CD4-positive, CD25-positive, alpha-beta regulatory T cell (primary cell): ENCODE data around the gene RPTOR. TPM values are rescaled to one million over a fixed set of nuclear protein-coding genes. Genes with fewer than 3 reads are reported as not detected.

Experiments used
- ATAC-seq, 2 donors: fragments of 150-1000 bp; cut with Tn5 transposase; one replicate each; pipeline ENCODE4 v1.10.0; 2021; ENCODE audit warnings: low read depth in 2 of 2, moderate number of reproducible peaks in 2 of 2, moderate library complexity in 1 of 2
- DNase-seq, 3 donors: peaks; one replicate each; pipeline versions ENCODE4 v3.0.0 to v3.0.0-alpha.2; 2012 to 2022; ENCODE audit warnings: mixed read lengths in 1 of 3
- H3K27ac ChIP-seq: one replicate; pipeline ENCODE4 v1.7.0; 2013; ENCODE audit warnings: mild to moderate bottlenecking, low read length; ENCODE audit not compliant: insufficient read depth, poor library complexity, severe bottlenecking
- H3K27me3 ChIP-seq: one replicate; pipeline ENCODE4 v1.7.0; 2013; ENCODE audit warnings: low read length; ENCODE audit not compliant: control insufficient read depth, insufficient read depth
- H3K36me3 ChIP-seq: one replicate; pipeline ENCODE4 v1.7.0; 2013; ENCODE audit warnings: mild to moderate bottlenecking, low read length, moderate library complexity; ENCODE audit not compliant: control insufficient read depth, insufficient read depth
- H3K4me1 ChIP-seq: 2 replicates; pipeline ENCODE4 v1.7.0; 2013; ENCODE audit warnings: mild to moderate bottlenecking, low read length; ENCODE audit not compliant: insufficient read depth, control insufficient read depth, poor library complexity, severe bottlenecking
- H3K4me3 ChIP-seq: one replicate; pipeline ENCODE4 v1.7.0; 2013; ENCODE audit warnings: low read depth, mild to moderate bottlenecking, low read length, moderate library complexity
- H3K9me3 ChIP-seq, 2 experiments: 1 replicate in 1 of 2; 2 replicates in 1 of 2; pipeline ENCODE4 v1.7.0; 2013; ENCODE audit warnings: low read length in 2 of 2, mild to moderate bottlenecking in 1 of 2, moderate library complexity in 1 of 2; ENCODE audit not compliant: control insufficient read depth in 2 of 2
- H3K27ac Mint-ChIP-seq, 3 donors: one replicate each; pipeline ENCODE4 v1.8.0; 2020 to 2022; ENCODE audit warnings: mild to moderate bottlenecking in 3 of 3, mixed read lengths in 3 of 3, moderate library complexity in 2 of 3
- H3K27me3 Mint-ChIP-seq: one replicate; pipeline ENCODE4 v1.8.0; 2022; ENCODE audit warnings: mild to moderate bottlenecking, mixed read lengths
- H3K36me3 Mint-ChIP-seq: one replicate; pipeline ENCODE4 v1.8.0; 2020; ENCODE audit warnings: mixed read lengths
- H3K4me1 Mint-ChIP-seq, 4 donors: one replicate each; pipeline ENCODE4 v1.8.0; 2020 to 2022; ENCODE audit warnings: mixed read lengths in 4 of 4, mild to moderate bottlenecking in 1 of 4
- H3K4me3 Mint-ChIP-seq, 4 donors: one replicate each; pipeline ENCODE4 v1.8.0; 2020 to 2022; ENCODE audit warnings: mild to moderate bottlenecking in 4 of 4, mixed read lengths in 4 of 4, moderate library complexity in 3 of 4
- H3K9me3 Mint-ChIP-seq, 7 donors: one replicate each; pipeline ENCODE4 v1.8.0; 2020 to 2022; ENCODE audit warnings: mixed read lengths in 7 of 7, mild to moderate bottlenecking in 3 of 7, moderate library complexity in 2 of 7
- polyA plus RNA-seq, 4 donors: library from polyadenylated mRNA; unstranded; fragments of 300-500 nt; fragmentation: Illumina TruSeq; gene quantifications; one replicate each; pipeline ENCODE4 v1.2.3, GENCODE V29; 2021
- total RNA-seq: library from RNA; stranded (reverse); gene quantifications from one replicate; pipeline ENCODE4 v1.2.3, GENCODE V29; 2022

The RPTOR gene
- total and polyA plus RNA-seq, 5 donors from 2014 or later = 4.7 to 70.1 (median 8.2) TPM

DNA sequence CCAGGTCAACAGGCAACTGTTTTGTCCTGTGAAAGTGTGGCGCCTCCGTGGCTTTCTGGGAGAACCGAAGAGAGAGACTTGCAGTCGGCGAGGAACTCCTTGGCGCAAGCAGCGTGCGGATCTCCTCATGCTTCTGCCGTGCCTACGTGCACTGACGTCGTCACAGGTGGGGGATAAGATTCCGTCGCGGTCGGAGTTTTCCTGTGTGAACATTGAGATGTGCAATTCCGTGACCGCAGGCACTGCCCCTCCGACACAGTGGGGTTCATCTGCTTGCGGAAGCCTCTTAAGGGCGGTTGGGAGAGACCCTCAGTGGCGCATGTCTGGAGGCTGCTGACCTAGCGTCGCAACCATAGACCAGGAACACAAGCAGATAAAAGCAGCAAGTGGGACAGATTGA, 234.7 kb downstream of the RPTOR start:
- H3K27ac Mint-ChIP-seq = peak overlapping the region in 1 of 3 donors; percentile 52
- ATAC-seq = no peak
- Histone ChIP-seq H3K27ac (no peak overlapping the region), H3K4me1 (peaks cover 38% of the 10 kb centered on the region), H3K36me3 (peaks cover 7% of the 10 kb centered on the region), H3K27me3 (no peaks in the 10 kb centered on the region), H3K9me3 (no peaks in the 10 kb centered on the region), H3K4me3 (no peak overlapping the region)
- no peaks in the 10 kb centered on the region for H3K9me3 Mint-ChIP-seq
- DNase-seq = no peak
- peaks cover 19 to 59% (median 46%) of the 10 kb centered on the region in 4 donors for H3K4me1 Mint-ChIP-seq
- no peak overlapping the region for H3K4me3 Mint-ChIP-seq
- H3K27me3 Mint-ChIP-seq = no peaks in the 10 kb centered on the region
- H3K36me3 Mint-ChIP-seq = peaks cover 26% of the 10 kb centered on the region

- H3K27ac ChIP-seq = no peak overlapping the region
- DNase-seq (no peak), ATAC-seq (no peak)
- Mint-ChIP-seq H3K4me1 (peaks cover 17 to 53% (median 41%) of the 10 kb centered on the region in 4 donors), H3K4me3 (no peak overlapping the region), H3K27ac (peak overlapping the region; percentile 58 to 86 (median 84)), H3K27me3 (no peaks in the 10 kb centered on the region), H3K9me3 (no peaks in the 10 kb centered on the region), H3K36me3 (peaks cover 24% of the 10 kb centered on the region)
- H3K27me3 ChIP-seq = no peaks in the 10 kb centered on the region
- H3K9me3 ChIP-seq = no peaks in the 10 kb centered on the region
- H3K4me3 ChIP-seq = no peak overlapping the region
- peaks cover 7% of the 10 kb centered on the region for H3K36me3 ChIP-seq
- peaks cover 38% of the 10 kb centered on the region for H3K4me1 ChIP-seq
These were observed 235.3 kb downstream of the RPTOR start for GRCh38 chr17:80779961-80780380.

DNA sequence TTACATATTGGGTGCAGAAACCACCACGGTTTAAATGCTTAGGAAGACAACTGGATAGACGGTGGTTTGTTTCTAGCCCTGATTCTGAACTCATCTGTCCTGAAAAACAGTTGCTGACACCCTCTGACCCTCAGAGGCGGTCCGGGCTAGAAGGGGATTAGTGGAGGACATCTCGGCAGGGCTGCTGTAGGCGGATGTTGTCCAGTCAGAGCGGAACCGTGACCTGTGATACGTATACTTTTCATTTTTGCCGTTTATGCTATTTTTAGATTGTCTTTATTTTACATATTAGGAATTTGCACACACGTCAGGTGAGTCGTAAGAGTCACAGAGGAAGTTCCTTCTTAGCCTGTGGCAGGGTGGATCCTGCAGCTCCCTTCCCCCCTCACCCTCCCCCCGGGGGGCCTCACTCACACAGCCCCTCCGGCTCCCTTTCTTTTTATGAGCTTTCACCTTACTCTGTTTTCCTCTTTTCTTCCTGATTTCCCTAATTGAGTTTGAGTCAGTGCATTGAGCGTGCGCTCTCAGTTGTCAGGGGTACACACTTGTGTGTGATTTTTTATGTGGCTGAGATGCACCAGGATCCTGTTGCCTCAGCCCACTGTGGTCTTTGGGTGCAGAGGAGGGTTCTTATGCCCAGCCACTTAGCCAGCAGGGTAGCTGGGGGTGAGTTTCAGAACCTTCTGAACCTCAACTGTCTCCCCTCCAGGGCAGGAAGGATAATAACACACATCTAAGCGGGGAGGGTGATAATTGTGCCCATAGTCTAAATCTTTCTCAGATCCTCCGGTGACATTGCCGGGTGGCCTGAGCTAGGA, 236.0 kb downstream of the RPTOR start:
- DNase-seq (peak in 1 of 3 donors; percentile 43), ATAC-seq (peak; percentile 44 to 52)
- no peaks in the 10 kb centered on the region for H3K27me3 ChIP-seq
- peaks cover 13 to 49% (median 37%) of the 10 kb centered on the region in 4 donors for H3K4me1 Mint-ChIP-seq
- peaks cover 38% of the 10 kb centered on the region for H3K4me1 ChIP-seq
- no peaks in the 10 kb centered on the region for H3K27me3 Mint-ChIP-seq
- H3K27ac Mint-ChIP-seq = peak overlapping the region; percentile 58 to 90 (median 84)
- H3K36me3 ChIP-seq = peaks cover 7% of the 10 kb centered on the region
- H3K9me3 ChIP-seq = no peaks in the 10 kb centered on the region
- peak overlapping the region; percentile 5 for H3K4me3 ChIP-seq
- H3K27ac ChIP-seq = no peak overlapping the region
- peak overlapping the region in 3 of 4 donors; percentile 10 to 67 (median 18) for H3K4me3 Mint-ChIP-seq
- no peaks in the 10 kb centered on the region for H3K9me3 Mint-ChIP-seq
- peaks cover 19% of the 10 kb centered on the region for H3K36me3 Mint-ChIP-seq

DNA sequence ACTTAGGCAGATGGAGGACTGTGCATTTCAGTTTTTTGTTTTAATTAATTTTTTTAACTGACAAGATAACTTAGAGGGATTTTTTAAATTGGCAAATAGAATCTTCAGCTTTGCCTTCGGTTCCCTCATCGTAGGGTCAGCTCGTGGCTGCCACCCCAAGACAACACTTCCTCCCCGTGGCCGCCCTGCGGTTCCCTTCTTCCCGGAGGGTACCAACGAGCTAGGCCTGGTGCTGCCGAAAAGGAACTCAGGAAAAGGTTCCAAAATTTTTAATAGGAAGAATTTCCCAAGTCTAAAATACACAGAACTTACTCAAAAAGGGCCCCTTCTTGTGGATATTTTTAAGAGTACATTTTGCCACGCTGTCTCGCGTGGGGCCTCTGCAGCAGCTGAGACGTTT, 236.6 kb downstream of the RPTOR start:
- peak overlapping the region; percentile 58 to 90 (median 79) for H3K27ac Mint-ChIP-seq
- Histone ChIP-seq H3K4me1 (peaks cover 38% of the 10 kb centered on the region), H3K27ac (no peak overlapping the region), H3K9me3 (no peaks in the 10 kb centered on the region), H3K27me3 (no peaks in the 10 kb centered on the region), H3K36me3 (peaks cover 7% of the 10 kb centered on the region), H3K4me3 (no peak overlapping the region)
- H3K9me3 Mint-ChIP-seq = no peaks in the 10 kb centered on the region
- H3K4me1 Mint-ChIP-seq = peaks cover 13 to 55% (median 39%) of the 10 kb centered on the region in 4 donors
- no peak for DNase-seq
- peak overlapping the region in 3 of 4 donors; percentile 10 to 43 (median 18) for H3K4me3 Mint-ChIP-seq
- H3K36me3 Mint-ChIP-seq = peaks cover 19% of the 10 kb centered on the region
- H3K27me3 Mint-ChIP-seq = no peaks in the 10 kb centered on the region
- ATAC-seq = peak in 1 of 2 donors; percentile 33

DNA sequence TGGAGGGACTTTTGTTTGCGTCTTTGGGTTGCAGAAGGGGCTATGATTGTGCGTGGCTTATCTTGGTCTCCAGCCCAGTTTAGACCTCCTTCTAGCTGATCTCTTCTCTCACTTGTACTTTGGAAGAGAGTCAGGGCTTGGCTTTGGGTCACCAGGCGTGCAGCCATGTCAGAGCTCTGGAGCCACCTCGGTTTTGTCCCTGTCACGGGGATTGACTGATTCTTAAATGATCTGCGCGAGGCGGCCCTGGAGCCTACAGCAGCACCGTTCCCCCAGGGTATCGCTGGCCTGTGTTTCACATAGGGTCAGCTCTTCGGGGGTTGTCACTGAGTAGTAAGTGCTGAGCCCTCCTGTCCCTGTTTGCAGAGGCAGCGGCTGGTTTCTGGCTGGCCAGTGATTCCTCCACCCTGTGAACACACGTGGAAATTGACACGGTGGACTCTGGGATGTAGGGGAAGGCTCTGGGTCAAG, 237.2 kb downstream of the RPTOR start:
- peak overlapping the region in 1 of 4 donors; percentile 60 for H3K4me3 Mint-ChIP-seq
- no peak overlapping the region for H3K27ac ChIP-seq
- ATAC-seq (no peak), DNase-seq (no peak)
- H3K9me3 ChIP-seq = no peaks in the 10 kb centered on the region
- no peaks in the 10 kb centered on the region for H3K27me3 ChIP-seq
- H3K9me3 Mint-ChIP-seq = no peaks in the 10 kb centered on the region
- H3K4me1 Mint-ChIP-seq = peaks cover 14 to 49% (median 36%) of the 10 kb centered on the region in 4 donors
- peaks cover 38% of the 10 kb centered on the region for H3K4me1 ChIP-seq
- H3K4me3 ChIP-seq = no peak overlapping the region
- no peaks in the 10 kb centered on the region for H3K27me3 Mint-ChIP-seq
- H3K27ac Mint-ChIP-seq = peak overlapping the region in 1 of 3 donors; percentile 57
- H3K36me3 ChIP-seq = peaks cover 7% of the 10 kb centered on the region
- peaks cover 16% of the 10 kb centered on the region for H3K36me3 Mint-ChIP-seq

- peaks cover 24 to 56% (median 42%) of the 10 kb centered on the region in 4 donors for H3K4me1 Mint-ChIP-seq
- H3K9me3 Mint-ChIP-seq = peaks cover 0 to 4% (median 0%) of the 10 kb centered on the region in 7 donors
- peak overlapping the region; percentile 70 for H3K4me3 ChIP-seq
These were observed 238.1 kb downstream of the RPTOR start for GRCh38 chr17:80782536-80783427.

DNA sequence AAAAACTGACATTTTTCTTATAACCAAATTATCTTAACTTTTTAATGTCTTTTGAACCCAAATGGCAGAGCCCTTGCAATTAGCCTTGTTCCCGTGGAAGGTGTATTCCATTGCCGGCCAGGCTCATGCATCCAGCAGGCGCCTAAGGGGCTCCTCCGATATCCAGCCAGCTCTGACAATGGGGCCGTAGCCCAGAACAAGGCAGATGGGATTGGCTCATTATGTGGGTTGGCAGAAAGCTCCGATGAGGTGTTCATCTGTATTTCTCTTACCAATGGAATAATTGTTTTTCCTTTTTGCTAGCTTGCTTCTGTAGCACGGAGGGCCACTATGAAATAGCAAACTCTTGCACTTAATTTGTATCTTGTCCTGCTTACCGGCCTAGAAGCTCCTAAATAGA, 238.8 kb downstream of the RPTOR start:
- Histone ChIP-seq H3K27me3 (no peaks in the 10 kb centered on the region), H3K36me3 (peaks cover 7% of the 10 kb centered on the region), H3K4me3 (peak overlapping the region; percentile 70), H3K27ac (no peak overlapping the region), H3K4me1 (peaks cover 44% of the 10 kb centered on the region), H3K9me3 (no peaks in the 10 kb centered on the region)
- Mint-ChIP-seq H3K27ac (peak overlapping the region in 1 of 3 donors; percentile 90), H3K4me1 (peaks cover 30 to 63% (median 47%) of the 10 kb centered on the region in 4 donors), H3K4me3 (peak overlapping the region in 1 of 4 donors; percentile 35), H3K36me3 (peaks cover 8% of the 10 kb centered on the region), H3K9me3 (peaks cover 0 to 4% (median 1%) of the 10 kb centered on the region in 7 donors), H3K27me3 (no peaks in the 10 kb centered on the region)
- no peak for ATAC-seq
- DNase-seq = no peak

More at GRCh38 chr17:80782536-80783427, 238.1 kb downstream of the RPTOR start:
- H3K4me3 Mint-ChIP-seq = peak overlapping the region; percentile 35 to 88 (median 55)
- peaks cover 38% of the 10 kb centered on the region for H3K4me1 ChIP-seq
- H3K27me3 Mint-ChIP-seq = no peaks in the 10 kb centered on the region
- peaks cover 7% of the 10 kb centered on the region for H3K36me3 ChIP-seq
- peak in 2 of 3 donors; percentile 44 to 82 for DNase-seq
- no peaks in the 10 kb centered on the region for H3K9me3 ChIP-seq
- peak; percentile 66 to 75 for ATAC-seq
- no peaks in the 10 kb centered on the region for H3K27me3 ChIP-seq
- peak overlapping the region; percentile 87 to 95 (median 90) for H3K27ac Mint-ChIP-seq
- peak overlapping the region; percentile 58 for H3K27ac ChIP-seq
- peaks cover 13% of the 10 kb centered on the region for H3K36me3 Mint-ChIP-seq
